ENCODE results near the gene PPP6R2.

Gene PPP6R2

DNA sequence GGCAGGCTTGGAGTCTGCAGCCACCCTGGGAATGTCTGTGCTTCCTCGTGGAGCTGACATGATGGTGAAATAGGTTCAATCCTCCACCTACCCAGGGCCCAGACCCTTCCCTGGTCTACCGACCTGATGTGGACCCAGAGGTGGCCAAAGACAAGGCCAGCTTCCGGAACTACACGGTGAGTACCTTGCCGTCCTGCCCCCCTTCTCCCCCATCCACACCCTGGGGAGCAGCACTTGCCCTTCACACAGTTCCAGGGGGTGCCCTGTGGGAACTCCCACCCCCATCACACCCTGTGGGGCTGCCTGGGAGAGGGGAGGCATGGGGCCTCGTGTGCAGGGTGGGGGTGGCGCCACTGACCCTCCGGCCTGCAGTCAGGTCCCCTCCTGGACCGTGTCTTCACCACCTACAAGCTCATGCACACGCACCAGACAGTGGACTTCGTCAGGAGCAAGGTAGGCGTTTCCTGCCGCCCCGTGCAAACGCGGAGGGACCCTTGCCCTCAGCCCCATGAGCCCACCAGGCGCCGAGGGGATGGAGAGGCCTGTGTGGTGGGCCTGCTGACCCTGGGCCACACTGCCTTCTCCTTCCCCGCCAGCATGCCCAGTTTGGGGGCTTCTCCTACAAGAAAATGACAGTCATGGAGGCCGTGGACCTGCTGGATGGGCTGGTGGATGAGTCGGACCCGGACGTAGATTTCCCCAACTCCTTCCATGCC, 144.3 kb downstream of the PPP6R2 start:
- no peak overlapping the region for H3K4me3 ChIP-seq
- no peak overlapping the region for H3K27ac ChIP-seq

DNA sequence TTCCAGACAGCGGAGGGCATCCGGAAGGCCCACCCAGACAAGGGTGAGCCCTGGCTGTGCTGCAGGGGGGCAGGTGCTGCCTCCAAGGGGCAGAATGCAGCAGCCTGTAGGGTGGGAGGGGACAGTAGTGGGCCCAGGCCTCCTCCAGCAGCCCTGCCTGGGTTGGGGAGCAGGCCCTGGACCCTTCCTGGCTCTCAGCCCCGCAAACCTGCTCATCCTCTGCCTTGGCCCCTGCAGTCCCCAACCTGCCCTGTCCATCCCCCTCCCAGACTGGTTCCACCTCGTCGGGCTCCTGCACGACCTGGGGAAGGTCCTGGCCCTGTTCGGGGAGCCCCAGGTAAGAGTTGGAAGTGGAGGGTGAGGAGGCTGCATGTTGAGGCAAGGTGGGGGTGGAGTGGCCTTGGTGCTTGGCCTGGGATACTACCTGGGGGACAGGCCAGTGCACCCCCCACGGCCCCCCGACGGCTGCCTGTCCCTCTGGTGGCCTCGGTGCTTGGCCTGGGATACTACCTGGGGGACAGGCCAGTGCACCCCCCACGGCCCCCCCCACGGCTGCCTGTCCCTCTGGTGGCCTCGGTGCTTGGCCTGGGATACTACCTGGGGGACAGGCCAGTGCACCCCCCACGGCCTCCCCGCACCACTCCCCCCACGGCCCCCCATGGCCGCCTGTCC, 145.0 kb downstream of the PPP6R2 start:
- Histone ChIP-seq H3K4me3 (no peak overlapping the region), H3K27ac (no peak overlapping the region)

GRCh38 chr22:50488886-50489285, 145.8 kb downstream of the PPP6R2 start:
- H3K27ac ChIP-seq, result no peak overlapping the region
- no peak overlapping the region for H3K4me3 ChIP-seq

- Histone ChIP-seq H3K4me3 (no peak overlapping the region), H3K27ac (no peak overlapping the region)
Observed at GRCh38 chr22:50489363-50490243, 146.5 kb downstream of the PPP6R2 start.

GRCh38 chr22:50490531-50491308, 147.6 kb downstream of the PPP6R2 start:
- H3K27ac ChIP-seq, result no peak overlapping the region
- no peak overlapping the region for H3K4me3 ChIP-seq

All from skin epidermis (tissue), 12 donors.